HG03025 (cell line): ENCODE measurements around the gene CRACDL.
"Not testable (repeated sequence)": the region's sequence is repeated elsewhere in the genome, so short reads cannot be mapped to it uniquely, and the experiment has no call there.

Experiments used
- ATAC-seq: cut with Tn5 transposase; IDR thresholded peaks from one replicate; pipeline ENCODE4 v1.9.1; 2021; ENCODE audit warnings: mild to moderate bottlenecking, moderate library complexity; ENCODE audit not compliant: unreplicated experiment, low FRiP score

The CRACDL gene

DNA sequence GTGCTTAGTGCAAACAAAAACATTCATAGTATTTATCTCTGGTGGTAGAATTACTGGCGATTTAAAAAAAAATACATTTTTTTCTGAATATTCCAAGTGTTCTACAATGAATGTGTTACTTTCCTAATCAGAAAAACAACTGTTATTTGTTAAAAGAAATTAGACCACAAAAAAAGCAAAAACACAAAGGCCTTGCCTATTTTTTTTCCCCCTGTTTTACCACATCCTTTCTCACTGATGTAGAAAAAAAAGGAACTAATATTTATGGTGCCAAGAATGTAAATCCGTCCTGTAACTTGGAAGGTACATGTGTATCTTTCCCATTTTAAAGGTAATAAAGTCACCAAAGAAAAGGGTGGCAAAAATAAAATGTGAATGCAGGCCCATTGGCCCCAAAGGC is 176.7 kb downstream of the CRACDL start:
- ATAC-seq = no peak

GRCh38 chr2:98757904-98758421 is 178.1 kb downstream of the CRACDL start:
- ATAC-seq = peak; percentile 82

- no peak for ATAC-seq
These were observed 182.2 kb downstream of the CRACDL start for GRCh38 chr2:98753801-98754200.

DNA sequence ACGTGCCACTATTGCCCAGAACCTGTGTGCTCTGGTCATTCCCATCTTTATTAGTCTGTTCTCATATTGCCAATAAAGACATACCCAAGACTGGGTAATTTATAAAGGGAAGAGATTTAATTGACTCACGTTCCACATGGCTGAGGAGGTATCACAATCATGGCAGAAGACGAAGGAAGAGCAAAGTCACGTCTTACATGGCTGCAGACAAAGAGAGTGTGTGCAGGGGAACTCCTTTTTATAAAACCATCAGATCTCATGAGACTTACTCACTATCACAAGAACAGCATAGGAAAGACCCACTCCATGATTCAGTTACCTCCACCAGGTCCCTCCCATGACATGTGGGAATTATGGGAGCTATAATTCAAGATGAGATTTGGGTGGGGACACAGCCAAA is 183.3 kb downstream of the CRACDL start:
- not testable (repeated sequence) for ATAC-seq

- ATAC-seq = no peak
These were observed 184.3 kb downstream of the CRACDL start for GRCh38 chr2:98751748-98752147.

- ATAC-seq = no peak
These were observed 185.3 kb downstream of the CRACDL start for GRCh38 chr2:98750593-98751282.

GRCh38 chr2:98749066-98749450 is 187.0 kb downstream of the CRACDL start:
- ATAC-seq = peak; percentile 51

DNA sequence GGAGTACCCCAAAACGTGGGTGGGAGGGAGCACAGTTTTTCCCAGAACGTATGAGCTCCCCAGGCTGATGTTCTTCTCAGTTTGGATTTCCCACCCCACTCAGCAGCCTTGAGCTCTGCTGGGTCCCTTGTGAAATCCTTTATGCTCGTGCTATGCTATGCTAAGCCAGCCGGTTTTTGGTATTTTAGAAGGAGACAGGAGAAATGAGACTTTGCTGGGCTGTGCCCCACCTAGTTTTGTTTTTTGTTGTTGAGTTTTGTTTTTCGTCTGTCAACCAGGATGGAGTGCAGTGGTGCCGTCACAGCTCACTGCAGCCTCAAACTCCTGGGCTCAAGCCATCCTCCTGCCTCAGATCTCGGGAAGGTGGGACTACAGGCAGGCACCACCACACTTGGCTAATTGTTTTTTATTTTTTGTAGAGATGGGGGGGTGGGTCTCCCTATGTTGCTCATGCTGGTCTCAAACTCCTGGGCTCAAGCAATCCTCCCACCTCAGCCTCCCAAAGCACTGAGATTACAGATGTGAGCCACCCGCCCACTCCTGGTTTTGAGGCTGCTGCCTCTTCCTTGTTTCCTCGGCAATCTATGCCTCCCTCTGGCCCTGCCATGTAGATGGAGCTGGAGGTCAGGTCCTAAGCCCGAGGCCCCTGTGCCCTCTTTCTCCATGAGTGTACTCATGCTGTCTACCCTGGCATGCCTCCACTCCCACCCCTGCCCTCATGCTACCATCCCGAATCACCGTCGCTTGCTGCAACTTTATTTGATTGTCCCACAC is 187.5 kb downstream of the CRACDL start:
- ATAC-seq = peak; percentile 52

GRCh38 chr2:98747888-98748287 is 188.1 kb downstream of the CRACDL start:
- ATAC-seq = no peak

GRCh38 chr2:98746426-98746825 is 189.6 kb downstream of the CRACDL start:
- no peak for ATAC-seq

DNA sequence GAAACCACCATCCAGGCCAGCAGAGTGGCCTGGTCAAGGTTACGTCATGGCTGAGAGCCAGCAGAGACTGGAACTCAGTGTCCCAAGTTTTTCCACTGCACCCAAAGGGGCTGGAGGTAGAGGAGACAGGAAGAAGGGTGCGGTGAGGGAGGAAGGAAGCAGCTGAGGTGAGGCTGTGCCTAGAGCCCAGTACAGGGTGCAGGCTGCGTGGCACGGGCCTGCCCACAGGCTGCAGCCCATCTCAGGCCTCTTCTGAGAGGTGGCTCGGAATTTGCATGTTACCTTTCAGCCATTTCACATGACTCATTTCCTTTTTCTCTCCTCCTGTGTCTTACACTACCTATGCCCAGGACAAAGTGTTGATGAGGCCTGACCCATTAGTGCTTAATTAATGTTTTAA is 191.4 kb downstream of the CRACDL start:
- no peak for ATAC-seq
